Measurements from ENCODE around the gene PMM2.
"Not testable (repeated sequence)": the region's sequence is repeated elsewhere in the genome, so short reads cannot be mapped to it uniquely, and the experiment has no call there.

The PMM2 gene

GRCh38 chr16:8781797-8782196 is 15.8 kb upstream of the PMM2 start:
- no peak for DNase-seq (ENCODE audit: low read depth in 1 of 2, low spot score in 1 of 2)

- DNase-seq (ENCODE audit: low read depth in 1 of 2, low spot score in 1 of 2), result no peak
Measured at GRCh38 chr16:8782673-8783072, 15.0 kb upstream of the PMM2 start.

- DNase-seq (ENCODE audit: low read depth in 1 of 2, low spot score in 1 of 2), result no peak
Measured at GRCh38 chr16:8785408-8785807, 12.2 kb upstream of the PMM2 start.

GRCh38 chr16:8786316-8786715 is 11.3 kb upstream of the PMM2 start:
- not testable (repeated sequence) for DNase-seq (ENCODE audit: low read depth in 1 of 2, low spot score in 1 of 2)

GRCh38 chr16:8788578-8789172 is 9.0 kb upstream of the PMM2 start:
- no peak for DNase-seq (ENCODE audit: low read depth in 1 of 2, low spot score in 1 of 2)

- no peak for DNase-seq (ENCODE audit: low read depth in 1 of 2, low spot score in 1 of 2)
Measured at GRCh38 chr16:8795091-8795490, 2.5 kb upstream of the PMM2 start.

GRCh38 chr16:8795818-8796217 is 1.8 kb upstream of the PMM2 start:
- no peak for DNase-seq (ENCODE audit: low read depth in 1 of 2, low spot score in 1 of 2)

GRCh38 chr16:8796469-8797363 is 923 bp upstream of the PMM2 start:
- DNase-seq (ENCODE audit: low read depth in 1 of 2, low spot score in 1 of 2), result no peak

GRCh38 chr16:8798174-8798527 is 512 bp downstream of the PMM2 start:
- DNase-seq (ENCODE audit: low read depth in 1 of 2, low spot score in 1 of 2), result no peak

- DNase-seq (ENCODE audit: low read depth in 1 of 2, low spot score in 1 of 2), result no peak
Measured at GRCh38 chr16:8798535-8799157, 1.0 kb downstream of the PMM2 start.

GRCh38 chr16:8801701-8802100 is 4.1 kb downstream of the PMM2 start:
- DNase-seq (ENCODE audit: low read depth in 1 of 2, low spot score in 1 of 2), result no peak

- DNase-seq (ENCODE audit: low read depth in 1 of 2, low spot score in 1 of 2), result not testable (repeated sequence)
Measured at GRCh38 chr16:8803733-8804132, 6.1 kb downstream of the PMM2 start.

- no peak for DNase-seq (ENCODE audit: low read depth in 1 of 2, low spot score in 1 of 2)
Measured at GRCh38 chr16:8804313-8804712, 6.7 kb downstream of the PMM2 start.

- DNase-seq (ENCODE audit: low read depth in 1 of 2, low spot score in 1 of 2), result no peak
Measured at GRCh38 chr16:8806272-8806983, 8.8 kb downstream of the PMM2 start.

GRCh38 chr16:8807189-8807588 is 9.6 kb downstream of the PMM2 start:
- DNase-seq (ENCODE audit: low read depth in 1 of 2, low spot score in 1 of 2), result no peak

- no peak for DNase-seq (ENCODE audit: low read depth in 1 of 2, low spot score in 1 of 2)
Measured at GRCh38 chr16:8808009-8808408, 10.4 kb downstream of the PMM2 start.

GRCh38 chr16:8808613-8809353 is 11.1 kb downstream of the PMM2 start:
- no peak for DNase-seq (ENCODE audit: low read depth in 1 of 2, low spot score in 1 of 2)

GRCh38 chr16:8812162-8812843 is 14.7 kb downstream of the PMM2 start:
- no peak for DNase-seq (ENCODE audit: low read depth in 1 of 2, low spot score in 1 of 2)

GRCh38 chr16:8814095-8814806 is 16.6 kb downstream of the PMM2 start:
- no peak for DNase-seq (ENCODE audit: low read depth in 1 of 2, low spot score in 1 of 2)

All from activated T-helper 1 cell treated with anti-CD3 and anti-CD28 coated beads, Interleukin-2, amount 50 U/mL, for 16 hours (primary cell).